ENCODE data around the gene RNMT.

DNA sequence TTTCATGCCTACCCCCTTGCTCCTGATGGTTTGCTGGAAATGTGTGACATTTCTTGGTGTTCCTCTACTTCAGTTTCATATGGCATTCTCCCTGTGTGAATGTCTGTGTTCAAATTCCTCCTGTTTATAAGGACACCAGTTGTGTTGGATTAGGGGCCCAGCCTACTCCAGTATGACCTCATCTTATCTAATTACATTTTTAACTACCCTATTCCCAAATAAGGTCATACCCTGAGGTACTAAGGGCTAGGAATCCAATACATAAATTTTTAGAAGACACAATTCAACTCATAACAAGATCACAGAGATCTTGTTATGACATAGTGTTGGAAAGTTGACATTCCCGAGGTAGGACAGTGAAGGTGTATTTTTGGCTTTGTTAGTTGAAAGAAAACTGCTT is 5.6 kb upstream of the RNMT start:
- TF ChIP-seq, protein P1, sequence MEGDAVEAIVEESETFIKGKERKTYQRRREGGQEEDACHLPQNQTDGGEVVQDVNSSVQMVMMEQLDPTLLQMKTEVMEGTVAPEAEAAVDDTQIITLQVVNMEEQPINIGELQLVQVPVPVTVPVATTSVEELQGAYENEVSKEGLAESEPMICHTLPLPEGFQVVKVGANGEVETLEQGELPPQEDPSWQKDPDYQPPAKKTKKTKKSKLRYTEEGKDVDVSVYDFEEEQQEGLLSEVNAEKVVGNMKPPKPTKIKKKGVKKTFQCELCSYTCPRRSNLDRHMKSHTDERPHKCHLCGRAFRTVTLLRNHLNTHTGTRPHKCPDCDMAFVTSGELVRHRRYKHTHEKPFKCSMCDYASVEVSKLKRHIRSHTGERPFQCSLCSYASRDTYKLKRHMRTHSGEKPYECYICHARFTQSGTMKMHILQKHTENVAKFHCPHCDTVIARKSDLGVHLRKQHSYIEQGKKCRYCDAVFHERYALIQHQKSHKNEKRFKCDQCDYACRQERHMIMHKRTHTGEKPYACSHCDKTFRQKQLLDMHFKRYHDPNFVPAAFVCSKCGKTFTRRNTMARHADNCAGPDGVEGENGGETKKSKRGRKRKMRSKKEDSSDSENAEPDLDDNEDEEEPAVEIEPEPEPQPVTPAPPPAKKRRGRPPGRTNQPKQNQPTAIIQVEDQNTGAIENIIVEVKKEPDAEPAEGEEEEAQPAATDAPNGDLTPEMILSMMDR (IDR thresholded peaks at IDR 0.05; ENCODE audit: low read length) = no peak
- TF ChIP-seq EZH2phosphoT487 (IDR thresholded peaks at IDR 0.05; ENCODE audit: low read length) (no peak), EZH2 (optimal IDR thresholded peaks at IDR 0.05; ENCODE audit: low read depth, low read length) (no peak)
